Measurements from ENCODE around the gene FAM229A.

DNA sequence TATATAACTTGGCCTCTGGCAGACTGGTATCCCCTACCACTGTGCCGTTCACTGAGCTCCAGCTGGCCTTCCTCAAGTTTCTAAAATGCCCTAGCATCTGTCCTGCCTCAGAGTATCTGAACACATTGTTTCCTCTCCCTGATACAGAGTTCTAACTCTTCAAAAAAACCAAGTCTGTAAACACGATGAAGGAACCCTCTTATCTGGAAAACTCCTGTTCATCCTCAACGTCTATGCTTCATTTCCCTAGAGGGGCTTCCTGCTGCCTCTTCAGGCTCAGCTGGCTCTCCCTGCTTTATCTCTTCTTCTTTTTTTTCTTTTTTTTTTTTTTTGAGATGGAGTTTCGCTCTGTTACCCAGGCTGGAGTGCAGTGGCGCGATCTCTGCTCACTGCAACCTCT is 26.4 kb upstream of the FAM229A start:
- TF ChIP-seq, protein P1, sequence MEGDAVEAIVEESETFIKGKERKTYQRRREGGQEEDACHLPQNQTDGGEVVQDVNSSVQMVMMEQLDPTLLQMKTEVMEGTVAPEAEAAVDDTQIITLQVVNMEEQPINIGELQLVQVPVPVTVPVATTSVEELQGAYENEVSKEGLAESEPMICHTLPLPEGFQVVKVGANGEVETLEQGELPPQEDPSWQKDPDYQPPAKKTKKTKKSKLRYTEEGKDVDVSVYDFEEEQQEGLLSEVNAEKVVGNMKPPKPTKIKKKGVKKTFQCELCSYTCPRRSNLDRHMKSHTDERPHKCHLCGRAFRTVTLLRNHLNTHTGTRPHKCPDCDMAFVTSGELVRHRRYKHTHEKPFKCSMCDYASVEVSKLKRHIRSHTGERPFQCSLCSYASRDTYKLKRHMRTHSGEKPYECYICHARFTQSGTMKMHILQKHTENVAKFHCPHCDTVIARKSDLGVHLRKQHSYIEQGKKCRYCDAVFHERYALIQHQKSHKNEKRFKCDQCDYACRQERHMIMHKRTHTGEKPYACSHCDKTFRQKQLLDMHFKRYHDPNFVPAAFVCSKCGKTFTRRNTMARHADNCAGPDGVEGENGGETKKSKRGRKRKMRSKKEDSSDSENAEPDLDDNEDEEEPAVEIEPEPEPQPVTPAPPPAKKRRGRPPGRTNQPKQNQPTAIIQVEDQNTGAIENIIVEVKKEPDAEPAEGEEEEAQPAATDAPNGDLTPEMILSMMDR (IDR thresholded peaks at IDR 0.05) = no peak
- TF ChIP-seq ATF3 (CRISPR knock-in tag; conservative IDR thresholded peaks at IDR 0.05) (no peak), TEAD4 (CRISPR knock-in tag; IDR thresholded peaks at IDR 0.05) (no peak), TCF7 (CRISPR knock-in tag; IDR thresholded peaks at IDR 0.05; ENCODE audit: low read depth) (no peak), ATF2 (CRISPR knock-in tag; IDR thresholded peaks at IDR 0.05; ENCODE audit: borderline replicate concordance, low read depth) (no peak), ZNF263 (CRISPR knock-in tag; IDR thresholded peaks at IDR 0.05; ENCODE audit: low read depth) (no peak), ZNF671 (CRISPR knock-in tag; IDR thresholded peaks at IDR 0.05) (no peak), SMAD3 (CRISPR knock-in tag; IDR thresholded peaks at IDR 0.05; ENCODE audit: borderline replicate concordance) (no peak), NFYB (CRISPR knock-in tag; conservative IDR thresholded peaks at IDR 0.05; ENCODE audit: low read depth) (no peak), CREM (CRISPR knock-in tag; IDR thresholded peaks at IDR 0.05) (no peak), SP1 (CRISPR knock-in tag; conservative IDR thresholded peaks at IDR 0.05) (no peak), ZBTB21 (CRISPR knock-in tag; IDR thresholded peaks at IDR 0.05; ENCODE audit: borderline replicate concordance) (no peak), CDX4 (CRISPR knock-in tag; IDR thresholded peaks at IDR 0.05; ENCODE audit: borderline replicate concordance) (no peak)
- TF ChIP-seq, protein P2, sequence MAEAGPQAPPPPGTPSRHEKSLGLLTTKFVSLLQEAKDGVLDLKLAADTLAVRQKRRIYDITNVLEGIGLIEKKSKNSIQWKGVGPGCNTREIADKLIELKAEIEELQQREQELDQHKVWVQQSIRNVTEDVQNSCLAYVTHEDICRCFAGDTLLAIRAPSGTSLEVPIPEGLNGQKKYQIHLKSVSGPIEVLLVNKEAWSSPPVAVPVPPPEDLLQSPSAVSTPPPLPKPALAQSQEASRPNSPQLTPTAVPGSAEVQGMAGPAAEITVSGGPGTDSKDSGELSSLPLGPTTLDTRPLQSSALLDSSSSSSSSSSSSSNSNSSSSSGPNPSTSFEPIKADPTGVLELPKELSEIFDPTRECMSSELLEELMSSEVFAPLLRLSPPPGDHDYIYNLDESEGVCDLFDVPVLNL (CRISPR knock-in tag; IDR thresholded peaks at IDR 0.05; ENCODE audit: borderline replicate concordance, low read depth) = no peak
